GM11168 (cell line): ENCODE measurements around the gene CCDC97.
"Not testable (repeated sequence)": the region's sequence is repeated elsewhere in the genome, so short reads cannot be mapped to it uniquely, and the experiment has no call there.

Source experiments
- in situ Hi-C: fragments of 300-500 bp; cut with MboI; formaldehyde crosslinking; loops from one replicate; pipeline ENCODE4 v1.12.0; 2022; ENCODE audit warnings: low sequenced_read_pairs; ENCODE audit not compliant: unreplicated experiment

Gene CCDC97

GRCh38 chr19:41310033-41310831 is at the start of gene CCDC97:
TSS of gene CCDC97 (plus strand) at chr19:41310172. CDS start at chr19:41310311, 139 bp downstream.
- in situ Hi-C loops, result loop anchor here (10.0 kb wide), 1 partner anchor 105 kb away; no protein-coding TSS in a partner anchor

GRCh38 chr19:41261474-41262190 is 48.3 kb upstream of the CCDC97 start:
- in situ Hi-C loops, result no loop called here

- in situ Hi-C loops, result no loop called here
These were observed 46.7 kb upstream of the CCDC97 start for GRCh38 chr19:41263042-41263849.

- in situ Hi-C loops, result no loop called here
These were observed 46.0 kb upstream of the CCDC97 start, which contains the start of gene HNRNPUL1 for GRCh38 chr19:41263850-41264580. TSS of gene HNRNPUL1 (plus strand) at chr19:41264372. CDS start at chr19:41264504, 132 bp downstream.

GRCh38 chr19:41264581-41265394 is 45.2 kb upstream of the CCDC97 start:
- in situ Hi-C loops, result no loop called here

- in situ Hi-C loops, result no loop called here
These were observed 44.4 kb upstream of the CCDC97 start for GRCh38 chr19:41265395-41266153.

GRCh38 chr19:41269055-41269454 is 40.9 kb upstream of the CCDC97 start:
- in situ Hi-C loops, result no loop called here

GRCh38 chr19:41269571-41269970 is 40.4 kb upstream of the CCDC97 start:
- in situ Hi-C loops, result no loop called here

- in situ Hi-C loops, result no loop called here
These were observed 36.9 kb upstream of the CCDC97 start for GRCh38 chr19:41273076-41273475.

GRCh38 chr19:41274802-41275201 is 35.2 kb upstream of the CCDC97 start:
- in situ Hi-C loops, result no loop called here

GRCh38 chr19:41276231-41276630 is 33.7 kb upstream of the CCDC97 start:
- in situ Hi-C loops, result no loop called here

- in situ Hi-C loops, result no loop called here
These were observed 31.5 kb upstream of the CCDC97 start for GRCh38 chr19:41278478-41278877.

- in situ Hi-C loops, result no loop called here
These were observed 21.1 kb upstream of the CCDC97 start for GRCh38 chr19:41288673-41289530.

- in situ Hi-C loops, result not testable (repeated sequence)
These were observed 20.2 kb upstream of the CCDC97 start for GRCh38 chr19:41289814-41290213.

- in situ Hi-C loops, result no loop called here
These were observed 15.6 kb upstream of the CCDC97 start for GRCh38 chr19:41294393-41294792.

GRCh38 chr19:41295499-41295898 is 14.5 kb upstream of the CCDC97 start:
- in situ Hi-C loops, result no loop called here

- in situ Hi-C loops, result no loop called here
These were observed 13.5 kb upstream of the CCDC97 start for GRCh38 chr19:41296433-41296871.
